Spleen (tissue), 11 donors: ENCODE measurements around the gene PRR11. TPM values are rescaled to one million over a fixed set of nuclear protein-coding genes. Genes with fewer than 3 reads are reported as not detected.
"Not testable (repeated sequence)": the region's sequence is repeated elsewhere in the genome, so short reads cannot be mapped to it uniquely, and the experiment has no call there.

Source experiments
- DNase-seq: peaks from one replicate; pipeline ENCODE4 v3.0.0-alpha.2; 2020
- H3K27ac ChIP-seq, 8 donors: fragments of 200-600 bp; sonication (generic) in 7 of 8; 1 replicate in 4 of 8; 2 replicates in 4 of 8; pipeline versions ENCODE4 v1.5.0 to v1.8.0; 2016 to 2021; ENCODE audit warnings: inconsistent platforms in 4 of 8, mild to moderate bottlenecking in 4 of 8, moderate library complexity in 1 of 8
- H3K27me3 ChIP-seq, 7 donors: fragments of 200-600 bp; sonication (generic) in 6 of 7; replicated peaks in 1 of 7; 1 replicate in 4 of 7; 2 replicates in 3 of 7; pipeline versions ENCODE4 v1.5.0 to v1.8.0; 2016 to 2021; ENCODE audit warnings: inconsistent platforms in 3 of 7, mild to moderate bottlenecking in 1 of 7
- H3K36me3 ChIP-seq, 6 donors: fragments of 200-600 bp; sonication (generic) in 5 of 6; 1 replicate in 4 of 6; 2 replicates in 2 of 6; pipeline versions ENCODE4 v1.5.0 to v1.8.0; 2016 to 2021; ENCODE audit warnings: inconsistent platforms in 2 of 6
- H3K4me1 ChIP-seq, 6 donors: fragments of 200-600 bp; sonication (generic) in 5 of 6; 1 replicate in 3 of 6; 2 replicates in 3 of 6; pipeline versions ENCODE4 v1.5.0 to v1.8.0; 2016 to 2021; ENCODE audit warnings: inconsistent platforms in 3 of 6
- H3K4me3 ChIP-seq, 8 donors: fragments of 200-600 bp; sonication (generic) in 7 of 8; 1 replicate in 4 of 8; 2 replicates in 4 of 8; pipeline versions ENCODE4 v1.5.0 to v1.8.0; 2016 to 2021; ENCODE audit warnings: inconsistent platforms in 4 of 8, mild to moderate bottlenecking in 4 of 8, moderate library complexity in 2 of 8
- H3K9me3 ChIP-seq, 8 donors: fragments of 200-600 bp; sonication (generic) in 7 of 8; 1 replicate in 4 of 8; 2 replicates in 4 of 8; pipeline versions ENCODE4 v1.5.0 to v1.8.0; 2016 to 2021; ENCODE audit warnings: inconsistent platforms in 4 of 8
- POLR2A ChIP-seq, 3 donors: fragments of 450-650 bp; IDR thresholded peaks; one replicate each; pipeline ENCODE4 v1.5.1; 2017; ENCODE audit warnings: antibody characterized with exemption in 3 of 3, mild to moderate bottlenecking in 1 of 3
- POLR2AphosphoS5 ChIP-seq, 3 donors: sonication (generic); formaldehyde crosslinking; IDR thresholded peaks; one replicate each; pipeline ENCODE4 v1.5.1; 2017; ENCODE audit warnings: antibody characterized with exemption in 3 of 3
- WGBS, 5 donors: extraction: QIAGEN DNeasy Blood & Tissue Kit in 3 of 5; methylation state at CpG; one replicate each; pipeline versions ENCODE4 v1.1.5 to v1.1.7; 2013 to 2018; 5-methylcytosine and 5-hydroxymethylcytosine counted together
- intact Hi-C: fragments of 100-400 bp; cut with DNase I; formaldehyde crosslinking; loops from one replicate; pipeline ENCODE4 v1.15.0; 2023; ENCODE audit warnings: low total_unique reads
- polyA plus RNA-seq, 3 donors: library from polyadenylated mRNA; stranded (reverse); fragments of 200-250 nt; gene quantifications; one replicate each; pipeline ENCODE4 v1.2.1, GENCODE V29; 2013
- total RNA-seq, 7 donors: library from RNA; depleted of rRNA in 3 of 7; stranded (reverse); fragments of >200 nt in 3 of 7; fragmentation: NEBNext Ultra II Directional in 4 of 7; extraction: Animal tissue kit (Norgen Biotek cat#: 25700) in 4 of 7; gene quantifications; one replicate each; pipeline versions ENCODE4 v1.1.0 to v1.2.1, GENCODE V29; 2016 to 2021
- TF ChIP-seq, protein P1 (sequence below), 11 experiments: fragments of 200-600 bp in 7 of 11; fragments of 450-650 bp in 4 of 11; sonication (generic) in 4 of 11; IDR thresholded peaks in 8 of 11; conservative IDR thresholded peaks in 3 of 11; 1 replicate in 7 of 11; 2 replicates in 4 of 11; pipeline versions ENCODE4 v1.4.0 to v1.8.0; 2016 to 2021; ENCODE audit warnings: antibody characterized with exemption in 11 of 11, inconsistent platforms in 4 of 11, mild to moderate bottlenecking in 1 of 11
- donor health status: healthy with polysubstance abuse.
- donor health status: DM: no; HTN: no; CAD: no; lungs with moderate emphysema.
- donor health status: DM: no; HTN: no; CAD: no.
- donor health status: Bipolar disorder and iron deficiency.
- donor health status: healthy.
- donor health status: DM: no; HTN: no; CAD: no.
- donor health status: DM: yes; HTN: yes; CAD: no.

Gene PRR11
- total and polyA plus RNA-seq, 10 donors: 0.61 to 15.3 (median 5.1) TPM

DNA sequence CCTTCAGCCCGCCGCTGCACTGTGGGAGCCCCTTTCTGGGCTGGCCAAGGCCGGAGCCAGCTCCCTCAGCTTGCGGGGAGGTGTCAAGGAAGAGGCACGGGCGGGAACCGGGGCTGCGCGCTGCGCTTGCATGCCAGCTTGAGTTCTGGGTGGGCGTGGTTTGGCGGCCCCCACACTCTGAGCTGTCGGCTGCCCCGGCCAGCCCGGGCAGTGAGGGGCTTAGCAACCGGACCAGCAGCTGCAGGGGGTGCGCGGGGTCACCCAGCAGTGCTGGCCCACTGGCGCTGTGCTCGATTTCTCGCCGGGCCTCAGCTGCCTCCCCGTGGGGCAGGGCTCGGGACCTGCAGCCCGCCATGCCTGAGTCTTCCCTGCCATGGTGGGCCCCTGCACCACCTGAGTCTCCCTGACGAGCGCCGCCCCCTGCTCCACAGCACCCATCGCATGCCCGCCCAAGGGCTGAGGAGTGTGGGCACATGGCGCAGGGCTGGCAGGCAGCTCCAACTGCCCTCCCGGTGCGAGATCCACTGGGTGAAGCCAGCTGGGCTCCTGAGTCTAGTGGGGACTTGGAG is 17.0 kb downstream of the PRR11 start:
- no peak overlapping the region for H3K27ac ChIP-seq
- no peaks in the 10 kb centered on the region for H3K27me3 ChIP-seq
- H3K9me3 ChIP-seq: peaks cover 0 to 5% (median 0%) of the 10 kb centered on the region in 8 donors
- no peaks in the 10 kb centered on the region for H3K4me1 ChIP-seq
- intact Hi-C loops: no loop called here
- no peak for DNase-seq
- H3K36me3 ChIP-seq: peaks cover 0 to 56% (median 3%) of the 10 kb centered on the region in 6 donors
- no peak for TF ChIP-seq POLR2A (IDR thresholded peaks at IDR 0.05)
- no peak for TF ChIP-seq POLR2AphosphoS5 (IDR thresholded peaks at IDR 0.05)
- TF ChIP-seq, protein P1, sequence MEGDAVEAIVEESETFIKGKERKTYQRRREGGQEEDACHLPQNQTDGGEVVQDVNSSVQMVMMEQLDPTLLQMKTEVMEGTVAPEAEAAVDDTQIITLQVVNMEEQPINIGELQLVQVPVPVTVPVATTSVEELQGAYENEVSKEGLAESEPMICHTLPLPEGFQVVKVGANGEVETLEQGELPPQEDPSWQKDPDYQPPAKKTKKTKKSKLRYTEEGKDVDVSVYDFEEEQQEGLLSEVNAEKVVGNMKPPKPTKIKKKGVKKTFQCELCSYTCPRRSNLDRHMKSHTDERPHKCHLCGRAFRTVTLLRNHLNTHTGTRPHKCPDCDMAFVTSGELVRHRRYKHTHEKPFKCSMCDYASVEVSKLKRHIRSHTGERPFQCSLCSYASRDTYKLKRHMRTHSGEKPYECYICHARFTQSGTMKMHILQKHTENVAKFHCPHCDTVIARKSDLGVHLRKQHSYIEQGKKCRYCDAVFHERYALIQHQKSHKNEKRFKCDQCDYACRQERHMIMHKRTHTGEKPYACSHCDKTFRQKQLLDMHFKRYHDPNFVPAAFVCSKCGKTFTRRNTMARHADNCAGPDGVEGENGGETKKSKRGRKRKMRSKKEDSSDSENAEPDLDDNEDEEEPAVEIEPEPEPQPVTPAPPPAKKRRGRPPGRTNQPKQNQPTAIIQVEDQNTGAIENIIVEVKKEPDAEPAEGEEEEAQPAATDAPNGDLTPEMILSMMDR (IDR thresholded peaks at IDR 0.05 in 8 of 11, conservative IDR thresholded peaks at IDR 0.05 in 3 of 11): no peak
- WGBS, 5 donors: 95 to 99% (median 98%) methylated on average over 3 to 33 of the region's 33 CpGs
- no peak overlapping the region for H3K4me3 ChIP-seq

DNA sequence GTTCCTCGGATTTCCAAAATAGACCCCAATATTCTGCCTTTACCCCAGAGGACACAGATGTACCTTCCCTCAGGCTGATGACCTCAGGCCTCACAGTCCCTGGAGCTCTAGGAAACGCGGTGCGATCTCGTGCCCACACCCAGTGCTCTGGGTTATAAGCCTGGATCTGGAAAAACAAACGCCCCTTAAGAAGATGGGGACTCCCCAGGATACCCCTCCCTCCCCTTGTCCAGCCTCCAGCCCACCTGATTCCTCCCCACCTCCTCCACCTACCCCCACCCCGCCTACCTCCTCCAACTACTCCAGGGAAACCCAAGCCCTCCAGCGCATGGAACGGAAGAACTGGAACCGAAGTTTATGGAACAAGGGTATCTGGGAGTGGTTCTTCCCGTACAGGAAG is 19.1 kb downstream of the PRR11 start:
- no peak for TF ChIP-seq POLR2AphosphoS5 (IDR thresholded peaks at IDR 0.05)
- TF ChIP-seq POLR2A (IDR thresholded peaks at IDR 0.05): no peak
- TF ChIP-seq, protein P1 (IDR thresholded peaks at IDR 0.05 in 8 of 11, conservative IDR thresholded peaks at IDR 0.05 in 3 of 11): no peak
- Histone ChIP-seq H3K9me3 (peaks cover 0 to 5% (median 0%) of the 10 kb centered on the region in 8 donors), H3K27me3 (no peaks in the 10 kb centered on the region), H3K4me1 (no peaks in the 10 kb centered on the region), H3K27ac (no peak overlapping the region), H3K36me3 (peaks cover 0 to 71% (median 3%) of the 10 kb centered on the region in 6 donors), H3K4me3 (no peak overlapping the region)
- intact Hi-C loops: no loop called here
- no peak for DNase-seq
- WGBS, 5 donors: 97 to 99% (median 98%) methylated on average over 11 of the region's 11 CpGs

DNA sequence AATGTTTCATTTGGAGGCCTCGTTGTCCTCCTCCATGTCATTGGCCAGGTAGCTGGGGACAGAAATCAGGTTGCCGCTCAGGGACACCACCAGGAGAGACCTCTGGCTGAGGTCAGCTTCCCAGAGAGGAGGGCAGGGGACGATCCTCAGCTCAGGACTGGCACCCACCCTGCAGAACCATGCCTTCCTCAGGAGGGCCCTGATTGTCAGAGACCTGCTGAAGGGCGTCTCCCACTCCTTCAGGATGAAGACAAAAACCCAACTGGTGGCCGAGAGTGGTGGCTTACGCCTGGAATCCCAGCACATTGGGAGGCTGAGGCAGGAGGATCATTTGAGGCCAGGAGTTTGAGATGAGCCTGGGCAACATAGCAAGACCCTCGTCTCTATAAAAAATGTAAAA is 19.5 kb downstream of the PRR11 start:
- TF ChIP-seq POLR2A (IDR thresholded peaks at IDR 0.05) (no peak), POLR2AphosphoS5 (IDR thresholded peaks at IDR 0.05) (no peak)
- TF ChIP-seq, protein P1 (IDR thresholded peaks at IDR 0.05 in 8 of 11, conservative IDR thresholded peaks at IDR 0.05 in 3 of 11): no peak
- H3K4me3 ChIP-seq: no peak overlapping the region
- H3K27me3 ChIP-seq: no peaks in the 10 kb centered on the region
- peaks cover 0 to 69% (median 3%) of the 10 kb centered on the region in 6 donors for H3K36me3 ChIP-seq
- H3K9me3 ChIP-seq: peaks cover 0 to 5% (median 0%) of the 10 kb centered on the region in 8 donors
- WGBS, 5 donors: 91 to 99% (median 97%) methylated on average over 7 of the region's 7 CpGs
- no peaks in the 10 kb centered on the region for H3K4me1 ChIP-seq
- intact Hi-C loops: no loop called here
- no peak for DNase-seq
- H3K27ac ChIP-seq: no peak overlapping the region

DNA sequence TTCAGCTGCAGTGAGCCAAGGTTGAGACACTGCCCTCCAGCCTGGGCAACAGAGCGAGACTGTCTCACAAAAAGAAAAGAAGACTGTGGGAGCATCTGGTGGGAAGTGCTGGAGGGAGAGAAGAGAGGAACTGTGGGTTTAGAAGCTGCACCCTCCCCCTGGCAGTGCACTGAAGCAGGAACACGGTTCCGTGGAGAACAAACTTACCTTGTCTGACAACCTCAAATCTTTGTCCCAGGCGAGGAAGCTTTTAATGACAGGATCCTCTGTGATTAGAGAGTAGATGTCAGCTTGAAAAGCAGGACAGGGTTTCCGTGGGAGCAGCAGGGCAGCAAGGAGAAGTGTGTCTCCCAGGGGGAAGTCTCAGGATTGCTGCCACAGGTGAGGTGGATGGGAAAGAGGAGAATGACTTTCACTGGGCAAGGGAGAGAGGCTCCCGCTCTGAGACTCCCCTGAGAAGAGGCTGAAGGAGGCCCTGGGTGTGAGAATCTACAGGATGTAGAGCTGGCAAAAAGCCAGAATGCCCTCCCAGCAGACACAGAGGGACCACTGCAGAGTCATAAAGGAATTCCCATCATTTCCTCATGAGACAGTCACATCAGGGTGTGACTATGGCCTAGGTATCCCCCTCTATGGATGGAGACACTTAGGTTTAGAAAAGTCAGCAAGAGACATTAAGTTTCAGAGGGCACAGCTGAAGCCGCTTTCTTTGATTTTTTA is 22.9 kb downstream of the PRR11 start:
- TF ChIP-seq, protein P1 (IDR thresholded peaks at IDR 0.05 in 8 of 11, conservative IDR thresholded peaks at IDR 0.05 in 3 of 11): no peak
- TF ChIP-seq POLR2A (IDR thresholded peaks at IDR 0.05): no peak
- TF ChIP-seq POLR2AphosphoS5 (IDR thresholded peaks at IDR 0.05): no peak
- no peaks in the 10 kb centered on the region for H3K9me3 ChIP-seq
- 71 to 88% (median 83%) methylated on average over 7 of the region's 7 CpGs for WGBS, 5 donors

DNA sequence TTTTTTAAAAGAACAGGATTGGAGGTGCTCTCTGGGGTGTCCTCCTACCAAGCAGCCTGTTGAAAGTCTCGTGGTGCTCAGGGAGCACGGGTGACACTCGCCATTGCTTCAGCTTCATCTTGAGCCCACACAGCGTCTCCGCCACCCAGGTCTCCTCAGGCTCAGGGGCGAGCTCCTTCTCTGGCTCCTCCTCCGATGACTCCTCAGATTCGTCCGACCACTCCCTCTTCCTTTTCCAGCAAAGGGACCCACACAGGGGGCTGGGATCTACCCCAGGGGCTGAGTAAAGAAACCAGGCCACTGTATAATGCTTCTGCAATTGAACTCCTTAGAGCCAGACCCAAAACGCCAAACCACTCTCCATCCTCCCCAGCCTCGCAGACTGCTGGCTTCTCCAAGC is 24.1 kb downstream of the PRR11 start:
- H3K4me1 ChIP-seq, H3K27ac ChIP-seq, DNase-seq, intact Hi-C loops, H3K4me3 ChIP-seq, H3K27me3 ChIP-seq, H3K9me3 ChIP-seq: not testable (repeated sequence)
- WGBS, 5 donors: 93 to 95% (median 94%) methylated on average over 11 of the region's 11 CpGs
- peaks cover 0 to 31% (median 0%) of the 10 kb centered on the region in 6 donors for H3K36me3 ChIP-seq

More for the DNA sequence above, 22.9 kb downstream of the PRR11 start:
- peaks cover 0 to 41% (median 0%) of the 10 kb centered on the region in 6 donors for H3K36me3 ChIP-seq
- no peak overlapping the region for H3K27ac ChIP-seq
- DNase-seq: no peak
- no peaks in the 10 kb centered on the region for H3K4me1 ChIP-seq
- no peaks in the 10 kb centered on the region for H3K27me3 ChIP-seq
- H3K4me3 ChIP-seq: no peak overlapping the region
- intact Hi-C loops: no loop called here
